NCI-H146 treated with DMSO at 0.1 percent for 48 hours (cell line): ENCODE results near the gene SAMD10.
"Not testable (repeated sequence)": the region's sequence is repeated elsewhere in the genome, so short reads cannot be mapped to it uniquely, and the experiment has no call there.

Source experiments
- DNase-seq: peaks from one replicate; lab custom pipeline; 2025; ENCODE audit not compliant: unreplicated experiment; lab: John Stamatoyannopoulos, UW

Gene SAMD10

DNA sequence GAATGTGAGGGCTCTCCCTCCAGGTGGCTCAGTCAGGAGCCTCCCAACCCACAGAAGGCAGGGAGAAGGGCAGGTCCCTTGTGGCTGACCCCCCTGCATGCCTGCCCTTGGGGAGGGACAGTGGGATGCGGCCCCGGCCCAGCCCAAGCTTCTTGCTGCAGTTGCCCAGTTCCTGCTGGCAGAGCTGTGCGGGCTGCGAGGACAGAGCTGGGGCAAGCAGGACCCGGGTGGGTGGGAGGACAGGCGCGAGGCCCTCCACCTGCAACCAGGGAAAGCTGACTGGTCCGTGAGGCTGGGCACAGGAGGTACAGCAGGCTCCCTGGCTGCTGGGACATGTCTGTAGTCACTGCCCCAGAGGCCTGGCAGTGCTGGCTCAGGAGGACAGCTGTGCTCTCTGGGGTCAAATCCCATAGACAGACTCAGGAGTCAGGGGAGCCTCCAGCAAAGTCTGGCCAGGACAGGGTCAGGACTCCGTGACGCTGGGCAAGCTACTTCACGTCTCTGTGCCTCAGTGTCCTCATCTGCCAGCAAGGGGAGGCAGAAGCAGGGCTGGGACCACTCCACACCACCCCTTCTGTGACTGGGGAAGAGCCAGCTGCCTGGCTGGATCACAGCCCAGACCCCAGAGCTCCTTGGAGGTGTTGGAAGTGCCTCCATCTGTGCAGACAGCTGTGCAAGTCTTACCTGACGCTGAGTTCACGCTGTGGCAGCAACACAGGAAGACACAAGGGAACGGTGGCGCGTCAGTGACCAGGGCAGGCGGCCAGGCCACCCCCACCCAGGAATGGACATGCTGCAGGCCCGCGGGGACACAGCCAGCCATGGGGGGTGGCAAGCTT lies 36.3 kb downstream of the SAMD10 start:
- DNase-seq, result no peak

DNA sequence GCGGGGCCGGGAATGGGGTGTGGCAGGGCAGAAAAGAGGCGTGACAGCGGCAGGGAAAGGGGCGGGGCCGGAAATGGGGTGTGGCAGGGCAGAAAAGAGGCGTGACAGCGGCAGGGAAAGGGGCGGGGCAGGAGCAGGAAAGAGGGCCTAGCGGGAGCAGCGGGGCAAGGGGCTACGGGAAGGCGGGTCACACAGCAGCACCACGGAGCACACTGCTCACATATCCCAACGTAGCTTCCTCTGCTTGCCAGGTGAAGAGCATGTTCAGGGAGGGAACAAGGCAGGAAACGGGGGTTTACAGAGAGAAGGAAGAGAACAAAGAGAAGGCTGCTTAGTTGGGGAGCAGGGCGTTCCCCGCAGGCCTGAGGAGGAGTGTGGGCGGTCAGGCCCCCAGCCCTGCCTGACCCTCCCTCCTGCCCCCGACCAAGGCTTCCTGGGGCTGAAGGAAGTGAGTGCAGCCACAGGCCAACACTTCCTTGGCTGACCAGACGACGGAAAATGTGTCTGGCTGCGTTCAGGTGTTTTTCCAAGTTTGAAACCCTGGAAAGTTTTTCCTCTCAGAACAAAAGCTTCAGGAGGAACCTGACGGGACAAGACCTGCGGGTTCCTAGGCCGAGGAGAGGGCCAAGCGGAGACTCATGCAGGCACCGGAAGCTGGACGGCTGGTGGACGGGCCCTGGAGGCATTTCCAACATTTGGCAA lies 37.0 kb downstream of the SAMD10 start:
- DNase-seq, result no peak

DNA sequence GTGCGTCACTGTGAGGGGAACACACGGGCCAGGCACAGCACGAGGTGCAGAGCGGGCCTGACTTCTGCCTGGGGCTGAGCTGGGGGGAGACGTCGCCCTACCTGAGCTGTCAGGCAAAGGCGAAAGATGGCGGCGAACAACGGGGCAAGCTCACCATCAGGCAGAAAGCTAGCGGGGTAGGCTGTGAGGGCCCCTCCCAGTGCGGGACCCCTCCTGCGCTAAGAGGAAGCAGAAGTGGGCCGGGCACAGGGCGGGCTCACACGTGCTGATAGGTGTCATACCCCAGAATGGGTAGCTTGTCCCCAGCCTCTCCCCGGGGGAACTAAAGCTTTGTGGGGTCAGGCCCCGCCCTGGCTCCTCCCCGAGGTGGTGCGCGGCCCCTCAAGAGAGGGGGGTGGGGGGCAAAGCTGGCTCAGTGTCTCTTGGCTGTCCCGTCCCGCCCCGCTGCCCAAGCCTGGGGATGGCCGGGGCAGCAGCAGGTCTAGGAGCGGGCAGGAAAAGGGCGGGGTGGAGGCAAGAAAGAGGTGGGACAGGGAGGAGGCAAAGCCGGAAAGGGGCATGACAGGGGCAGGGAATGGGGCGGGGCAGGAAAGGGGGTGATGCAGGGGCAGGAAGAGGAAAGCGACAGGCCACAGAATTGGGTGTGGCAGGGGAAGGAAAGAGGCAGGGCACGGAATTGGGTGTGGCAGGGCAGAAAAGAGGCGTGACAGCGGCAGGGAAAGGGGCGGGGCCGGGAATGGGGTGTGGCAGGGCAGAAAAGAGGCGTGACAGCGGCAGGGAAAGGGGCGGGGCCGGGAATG lies 38.0 kb downstream of the SAMD10 start:
- DNase-seq, result no peak

DNA sequence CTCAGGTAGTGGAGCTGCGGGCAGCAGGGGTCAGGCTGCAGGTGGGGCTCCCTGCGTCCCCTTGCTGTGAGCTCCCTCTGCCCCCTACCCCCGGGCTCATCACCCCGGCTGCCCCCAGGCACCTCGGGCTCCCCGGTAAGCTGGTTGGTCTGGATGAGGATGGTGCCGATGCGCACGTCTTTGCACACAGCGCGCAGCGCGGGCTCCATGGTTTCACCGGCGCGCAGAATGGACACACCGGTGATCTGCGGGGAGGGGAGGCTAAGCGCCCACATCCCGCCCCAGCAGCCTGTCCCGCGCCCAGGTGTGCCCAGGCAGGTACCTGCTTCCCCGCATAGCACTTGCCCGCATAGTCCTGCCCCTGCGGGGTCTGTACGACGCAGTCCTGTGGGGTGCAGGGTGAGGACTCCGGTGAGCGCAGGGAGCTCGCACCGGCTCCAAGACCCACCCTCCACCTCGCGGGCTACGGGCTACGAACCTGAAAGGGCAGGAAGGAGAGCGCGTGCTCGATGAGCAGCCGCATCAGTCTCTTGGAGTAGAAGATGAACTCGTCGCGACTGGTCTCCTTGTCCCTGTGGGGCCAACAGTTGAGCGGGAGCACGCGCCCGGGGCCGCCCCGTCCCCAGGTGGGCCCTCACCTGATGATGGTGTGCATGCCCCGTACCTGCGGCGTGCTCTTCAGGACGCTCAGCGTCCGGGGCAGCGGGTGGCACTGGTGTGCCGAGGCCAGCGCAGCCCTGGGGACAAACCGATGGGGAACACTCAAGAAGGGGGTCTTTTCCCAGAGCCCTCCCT lies 38.8 kb downstream of the SAMD10 start:
- no peak for DNase-seq

DNA sequence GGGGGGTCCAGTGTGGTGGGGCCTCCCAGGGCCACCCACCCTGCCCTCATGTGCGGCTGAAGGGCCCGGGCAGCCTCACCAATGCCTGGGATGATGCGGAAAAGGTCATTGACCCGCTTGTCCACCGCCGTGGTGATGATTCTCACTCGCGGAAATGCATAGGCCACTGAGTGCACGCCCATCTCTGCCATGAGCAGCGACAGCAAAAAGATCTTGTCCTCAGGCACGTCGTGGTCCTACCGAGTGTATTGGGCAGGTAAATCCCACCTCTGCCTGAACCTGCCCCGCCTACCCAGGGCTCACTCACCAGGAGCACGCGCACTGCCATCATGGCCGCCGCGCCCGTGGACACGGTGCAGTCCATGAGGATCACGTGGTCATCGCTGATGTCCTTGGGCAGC lies 39.4 kb downstream of the SAMD10 start:
- no peak for DNase-seq

DNA sequence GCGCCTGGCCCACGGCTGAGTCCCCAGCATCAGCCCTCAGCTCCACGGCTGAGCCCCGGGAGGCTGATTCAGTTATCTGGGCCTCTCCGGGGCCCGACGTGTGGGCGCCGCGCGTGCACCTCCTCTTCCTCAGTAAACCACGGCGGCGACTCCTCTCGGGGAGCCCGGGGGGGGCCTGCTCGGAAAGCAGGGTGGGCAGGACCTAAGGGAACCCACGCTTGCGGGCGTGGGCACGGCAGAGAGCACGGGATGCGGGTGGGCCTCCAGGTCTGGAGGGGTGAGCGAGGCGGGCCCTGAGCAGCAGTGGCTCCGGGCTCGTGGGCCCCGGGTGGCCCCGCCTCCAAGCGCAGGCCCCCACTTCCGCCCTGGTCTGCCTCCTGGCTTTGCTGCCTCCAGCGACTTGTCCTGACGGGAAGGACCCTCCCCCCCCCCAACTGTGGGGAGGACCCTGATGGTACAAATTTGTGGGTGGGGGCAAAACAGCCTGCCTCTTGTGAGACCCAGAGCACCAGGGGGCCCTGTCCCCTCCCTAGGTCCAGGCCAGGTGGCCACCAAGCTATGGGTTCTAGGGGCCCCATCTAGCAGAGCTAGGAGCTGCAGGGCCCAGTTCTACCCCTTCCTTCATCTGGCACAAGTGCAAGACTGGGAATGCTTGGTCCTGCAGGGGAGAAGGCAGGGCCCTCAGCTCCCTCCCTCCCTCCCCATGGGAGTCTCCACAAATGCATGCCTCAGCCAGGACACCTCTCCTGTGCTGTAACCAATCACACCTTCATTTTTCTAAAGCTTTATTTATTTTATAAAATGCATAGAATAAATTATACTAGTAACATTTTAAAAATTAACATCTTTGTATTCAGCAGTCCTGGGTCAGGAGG lies 40.1 kb downstream of the SAMD10 start:
- DNase-seq, result no peak

DNA sequence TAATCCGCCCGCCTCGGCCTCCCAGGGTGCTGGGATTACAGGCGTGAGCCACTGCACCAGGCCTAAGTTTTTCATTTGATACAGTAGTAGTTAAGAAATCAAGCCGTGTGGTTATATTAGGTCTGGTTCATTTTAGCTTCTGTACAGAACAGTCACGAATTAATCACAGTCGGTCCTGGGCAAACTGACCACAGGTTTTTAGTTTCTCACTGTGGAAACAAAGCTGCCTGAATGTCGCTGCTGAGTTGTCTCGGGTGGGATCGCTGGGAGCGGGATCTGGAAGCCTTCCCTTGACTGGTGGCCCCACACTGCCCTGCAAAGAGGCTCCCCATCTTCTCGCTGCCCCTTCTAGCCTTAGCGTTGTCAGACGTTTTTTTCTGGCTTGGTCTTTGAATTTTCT lies 41.8 kb downstream of the SAMD10 start:
- DNase-seq, result no peak

DNA sequence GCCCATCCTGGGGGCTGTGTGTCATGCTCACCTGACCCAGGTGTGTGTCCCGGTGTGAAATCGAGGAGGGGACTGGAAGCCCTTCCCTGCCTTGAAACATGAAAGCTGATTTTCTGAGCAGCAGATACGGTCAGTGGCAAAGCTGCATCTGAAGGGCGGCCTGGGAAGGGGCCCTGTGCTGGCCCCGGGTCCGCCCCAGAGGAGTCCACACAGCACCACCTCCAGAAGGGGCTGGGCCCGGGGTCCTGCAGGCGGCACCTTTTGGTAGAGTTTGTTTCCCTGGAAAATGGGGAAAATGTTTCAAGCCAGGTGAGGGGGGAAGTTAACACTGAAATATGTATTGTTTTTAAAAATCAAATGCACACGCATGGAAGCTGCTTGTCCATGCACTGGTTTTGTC lies 44.0 kb downstream of the SAMD10 start:
- DNase-seq, result no peak

DNA sequence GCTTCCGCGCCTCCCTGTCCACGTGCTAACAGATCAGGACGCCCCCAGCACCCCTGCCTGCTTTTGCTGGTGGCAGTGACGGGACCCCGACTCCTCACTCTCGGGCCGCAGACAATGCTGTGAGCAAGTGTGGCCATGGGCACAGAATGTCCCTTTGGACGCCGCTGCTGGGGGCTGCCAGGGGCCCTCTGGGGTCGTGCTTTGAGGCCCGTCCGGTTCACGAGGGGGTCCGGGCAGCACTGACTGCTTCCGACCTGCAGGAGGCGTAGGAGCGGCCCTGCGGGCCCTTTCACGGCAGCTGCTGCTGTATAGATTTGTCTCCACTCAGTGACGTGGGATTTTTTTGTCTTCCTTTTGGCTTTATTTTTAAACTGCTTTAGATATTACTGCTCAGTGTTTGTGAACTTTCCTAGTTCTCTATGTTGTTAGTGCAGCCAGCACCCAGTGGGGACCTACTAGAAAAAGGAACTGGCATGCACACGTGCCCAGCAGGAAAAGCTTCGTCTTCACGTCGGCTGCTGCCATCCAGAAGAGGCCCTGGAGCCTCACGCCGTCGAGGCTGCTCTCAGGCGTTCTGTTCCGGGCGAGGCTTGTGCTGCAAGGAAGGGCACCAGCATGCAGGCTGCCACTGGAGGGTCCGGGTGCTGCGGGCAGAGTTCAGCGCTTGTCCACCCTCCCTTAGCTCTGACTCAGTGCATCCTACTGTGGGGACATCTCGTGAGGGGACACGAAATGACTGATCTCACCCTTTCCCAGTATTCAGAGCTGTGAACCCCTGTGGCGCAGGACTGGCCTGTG lies 45.0 kb downstream of the SAMD10 start:
- no peak for DNase-seq

DNA sequence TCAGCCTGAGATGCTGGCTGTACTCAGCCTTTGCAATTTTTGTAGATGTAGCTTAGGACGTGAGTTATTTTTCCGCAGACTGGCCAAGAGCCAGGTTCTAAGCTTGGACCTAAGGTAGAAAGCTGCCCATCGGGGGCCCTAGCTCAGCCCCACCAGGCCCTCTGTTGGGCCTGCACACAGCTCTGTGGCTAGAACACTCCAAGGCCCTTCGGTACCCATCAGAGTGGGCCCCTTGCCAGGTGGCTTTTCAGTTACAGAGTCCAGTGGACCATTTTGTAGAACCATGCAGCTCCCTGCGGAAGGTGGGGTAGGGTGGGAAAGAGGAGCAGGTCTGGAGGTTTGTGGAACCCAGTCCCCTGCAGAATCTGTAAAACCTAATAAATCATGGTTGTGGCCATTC lies 45.8 kb downstream of the SAMD10 start:
- DNase-seq, result no peak

DNA sequence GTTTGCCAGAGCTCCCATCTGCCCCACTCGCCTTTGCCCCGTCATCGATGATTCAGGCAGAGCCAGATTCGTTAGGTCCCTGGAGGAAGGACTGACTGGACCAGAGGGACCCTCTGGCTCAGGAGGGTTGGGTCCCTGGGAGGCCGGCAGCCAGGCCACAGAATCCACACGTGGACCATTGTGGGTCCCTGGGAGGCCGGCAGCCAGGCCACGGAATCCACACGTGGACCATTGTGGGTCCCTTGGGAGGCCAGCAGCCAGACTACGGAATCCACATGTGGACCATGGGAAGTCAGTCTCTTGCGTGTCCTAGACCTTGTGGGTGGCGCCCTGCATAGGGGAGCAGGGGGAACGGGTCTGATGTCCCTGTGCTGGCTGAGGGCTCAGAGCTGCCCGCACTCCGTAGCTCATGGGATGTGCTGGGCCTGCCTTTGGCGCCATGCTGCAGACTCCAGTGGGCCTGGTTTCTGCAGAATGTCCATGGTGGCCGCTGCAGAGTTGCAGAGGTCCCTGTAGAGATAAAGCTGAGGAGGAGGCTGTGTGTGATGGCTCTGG lies 46.8 kb downstream of the SAMD10 start:
- no peak for DNase-seq

DNA sequence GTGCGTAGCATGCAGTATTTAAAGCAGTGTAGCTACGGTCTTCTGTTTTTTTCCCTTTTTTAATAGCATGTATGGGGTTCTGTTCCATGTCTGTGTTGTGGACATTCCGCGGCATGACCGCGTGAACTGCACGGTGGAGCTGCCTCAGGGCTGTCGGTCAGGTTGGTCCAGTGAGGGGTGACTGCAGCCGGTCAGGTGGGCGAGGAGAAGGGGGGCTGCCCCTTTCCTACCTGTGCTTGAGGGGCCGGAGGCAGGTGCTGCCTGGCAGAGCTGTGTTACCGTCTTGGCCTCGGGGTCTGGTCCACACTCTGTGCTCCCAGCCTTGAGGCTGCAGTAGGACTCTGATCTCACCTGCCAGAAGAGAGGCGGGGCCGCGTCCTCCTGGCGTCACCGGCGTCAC lies 47.7 kb downstream of the SAMD10 start:
- no peak for DNase-seq

DNA sequence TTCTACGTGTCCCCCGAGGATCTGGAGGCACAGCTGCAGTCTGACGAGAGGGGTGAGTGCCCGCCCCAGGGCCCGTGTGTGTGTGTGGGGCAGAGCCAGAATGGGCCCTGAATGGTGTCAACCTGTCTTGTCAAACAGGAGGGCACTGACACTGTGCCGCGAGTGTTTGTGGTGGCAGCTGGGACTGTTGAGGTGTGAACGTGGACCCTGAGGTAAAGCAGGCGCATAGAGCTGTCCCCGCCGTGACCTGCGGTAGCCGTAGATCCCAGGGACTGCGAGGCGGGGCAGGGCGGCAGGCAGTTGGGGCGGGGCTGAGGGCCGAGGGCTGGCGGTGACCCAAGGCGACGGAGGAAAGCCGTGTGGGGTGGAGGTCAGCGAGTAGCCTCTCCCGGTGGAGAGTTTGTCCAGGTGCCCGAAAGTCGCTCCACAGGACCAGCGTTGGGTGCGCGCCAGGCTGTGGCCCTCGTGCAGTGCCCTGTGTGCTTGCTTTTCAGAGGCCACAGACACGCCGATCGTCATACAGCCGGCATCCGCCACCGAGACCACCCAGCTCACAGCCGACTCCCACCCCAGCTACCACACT lies 48.4 kb downstream of the SAMD10 start:
- no peak for DNase-seq

DNA sequence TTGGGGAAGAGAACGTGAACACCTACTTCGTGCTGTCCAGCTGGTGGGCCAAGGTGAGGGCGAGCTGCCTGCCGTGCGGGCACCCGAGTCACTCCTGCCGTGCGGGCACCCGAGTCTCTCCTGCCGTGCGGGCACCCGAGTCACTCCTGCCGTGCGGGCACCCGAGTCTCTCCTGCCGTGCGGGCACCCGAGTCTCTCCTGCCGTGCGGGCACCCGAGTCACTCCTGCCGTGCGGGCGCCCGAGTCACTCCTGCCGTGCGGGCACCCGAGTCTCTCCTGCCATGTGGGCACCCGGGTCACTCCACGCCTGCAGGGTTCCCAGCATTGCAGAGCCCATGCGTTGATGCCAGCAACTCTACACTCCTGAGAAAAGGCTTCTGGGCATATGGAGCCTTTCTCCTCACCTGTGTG lies 50.0 kb downstream of the SAMD10 start:
- DNase-seq, result not testable (repeated sequence)

DNA sequence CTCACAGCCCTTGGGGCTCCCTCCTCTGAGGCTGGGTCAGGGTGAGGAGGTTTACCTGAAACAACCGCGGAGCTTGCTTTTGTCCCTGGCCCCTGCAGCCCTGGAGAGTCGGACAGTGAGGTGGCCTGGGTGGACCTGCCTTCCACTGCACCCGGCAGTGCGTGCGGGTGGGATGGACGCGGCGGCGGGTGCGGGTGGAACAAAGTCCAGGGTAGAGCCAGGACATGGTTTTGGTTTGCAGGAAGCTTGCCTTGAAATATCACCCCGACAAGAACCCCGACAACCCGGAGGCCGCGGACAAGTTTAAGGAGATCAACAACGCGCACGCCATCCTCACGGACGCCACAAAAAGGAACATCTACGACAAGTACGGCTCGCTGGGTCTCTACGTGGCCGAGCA lies 50.4 kb downstream of the SAMD10 start:
- no peak for DNase-seq

DNA sequence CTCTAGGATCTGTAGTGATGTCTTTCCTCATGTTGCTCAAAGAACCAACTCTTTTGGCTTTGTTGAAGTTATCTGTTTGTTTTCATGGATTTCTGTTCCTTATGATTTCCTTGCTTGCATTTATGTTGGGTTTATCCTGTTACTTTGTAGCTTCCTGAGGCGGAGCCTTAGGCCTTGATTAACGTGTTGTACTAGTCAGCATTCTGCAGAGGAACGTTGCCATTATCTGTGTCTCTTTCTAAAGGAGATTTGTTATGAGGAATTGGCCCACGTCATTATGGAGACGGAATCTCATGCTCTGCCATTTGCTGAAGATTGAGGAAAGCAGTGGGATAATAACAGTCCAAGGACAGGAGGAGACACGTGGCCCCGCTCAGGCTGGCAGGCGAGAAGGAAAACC lies 53.1 kb downstream of the SAMD10 start:
- DNase-seq, result no peak

DNA sequence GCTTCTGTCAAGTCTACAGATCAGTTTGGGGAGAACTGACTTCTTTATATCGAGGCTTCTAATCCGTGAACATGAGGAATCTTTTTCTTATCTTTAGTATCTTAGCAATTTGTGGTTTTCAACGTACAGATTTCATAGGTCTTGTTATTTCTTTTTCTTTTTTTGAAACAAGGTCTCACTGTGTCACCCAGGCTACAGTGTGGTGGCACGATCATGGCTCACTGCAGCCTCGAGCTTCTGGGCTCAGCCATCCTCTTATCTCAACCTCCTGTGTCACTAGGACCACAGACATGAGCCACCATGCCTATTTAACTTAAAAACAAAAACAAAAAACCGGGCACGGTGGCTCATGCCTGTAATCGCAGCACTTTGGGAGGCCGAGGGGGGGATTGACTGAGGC lies 55.2 kb downstream of the SAMD10 start:
- no peak for DNase-seq
